Measurements from ENCODE around the gene NAP1L4.
"Not testable (repeated sequence)": the region's sequence is repeated elsewhere in the genome, so short reads cannot be mapped to it uniquely, and the experiment has no call there.

The NAP1L4 gene

GRCh38 chr11:2940147-2940920, 51.8 kb downstream of the NAP1L4 start:
- no peak overlapping the region for H3K27ac ChIP-seq (ENCODE audit: insufficient read depth, low read length, poor library complexity, severe bottlenecking)
- no peak for DNase-seq
- H3K27me3 ChIP-seq (replicated peaks; ENCODE audit: control insufficient read depth, insufficient read depth, low read length, poor library complexity, severe bottlenecking): no peaks in the 10 kb centered on the region
- peaks cover 8% of the 10 kb centered on the region for H3K36me3 ChIP-seq (ENCODE audit: control insufficient read depth, insufficient read depth, low read length)
- peaks cover 14% of the 10 kb centered on the region for H3K4me1 ChIP-seq (ENCODE audit: control insufficient read depth, insufficient read depth, low read length, poor library complexity, severe bottlenecking)
- H3K4me3 ChIP-seq (ENCODE audit: insufficient read depth, low read depth, low read length, poor library complexity, severe bottlenecking): no peak overlapping the region
- H3K9me3 ChIP-seq (ENCODE audit: control insufficient read depth, low read length): peaks cover 14% of the 10 kb centered on the region

GRCh38 chr11:2938458-2939418, 53.4 kb downstream of the NAP1L4 start:
- H3K27me3 ChIP-seq (replicated peaks; ENCODE audit: control insufficient read depth, insufficient read depth, low read length, poor library complexity, severe bottlenecking); DNase-seq; H3K4me3 ChIP-seq (ENCODE audit: insufficient read depth, low read depth, low read length, poor library complexity, severe bottlenecking); H3K36me3 ChIP-seq (ENCODE audit: control insufficient read depth, insufficient read depth, low read length); H3K27ac ChIP-seq (ENCODE audit: insufficient read depth, low read length, poor library complexity, severe bottlenecking): not testable (repeated sequence)
- Histone ChIP-seq H3K4me1 (ENCODE audit: control insufficient read depth, insufficient read depth, low read length, poor library complexity, severe bottlenecking) (peaks cover 12% of the 10 kb centered on the region), H3K9me3 (ENCODE audit: control insufficient read depth, low read length) (peaks cover 14% of the 10 kb centered on the region)

- H3K4me1 ChIP-seq (ENCODE audit: control insufficient read depth, insufficient read depth, low read length, poor library complexity, severe bottlenecking): peaks cover 17% of the 10 kb centered on the region
Observed at GRCh38 chr11:2937641-2938457, 54.3 kb downstream of the NAP1L4 start.

DNA sequence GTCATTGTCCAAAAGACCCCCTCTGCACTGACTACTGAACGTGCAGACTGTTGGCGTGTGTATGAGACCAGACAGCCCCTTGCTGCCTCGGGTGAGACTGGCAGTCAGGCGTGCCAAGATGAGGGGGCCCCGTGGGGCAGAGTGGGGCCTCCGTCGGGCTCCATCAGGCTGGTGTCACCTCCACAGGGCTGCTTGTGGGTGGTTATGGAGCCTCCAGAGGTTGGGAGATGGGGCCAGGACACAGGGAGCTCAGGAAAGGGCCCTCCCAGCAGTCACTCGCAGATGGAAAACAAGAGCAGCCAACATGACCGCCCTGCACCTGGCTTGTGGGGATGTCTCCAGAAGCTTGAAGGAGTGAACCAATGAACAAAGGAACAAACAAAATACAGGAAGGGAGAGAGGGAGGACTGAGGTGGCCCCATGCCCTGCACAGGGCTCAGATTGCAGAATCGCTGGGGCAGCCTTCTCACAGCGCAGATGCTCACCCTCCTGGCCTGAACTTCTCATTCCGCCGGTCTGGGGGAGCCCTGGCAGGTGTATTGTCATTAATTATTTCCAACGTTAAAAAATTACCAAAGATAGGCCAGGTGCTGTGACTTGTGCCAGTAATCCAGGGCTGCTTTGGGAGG, 57.4 kb downstream of the NAP1L4 start:
- no peak overlapping the region for H3K4me3 ChIP-seq (ENCODE audit: insufficient read depth, low read depth, low read length, poor library complexity, severe bottlenecking)

More at GRCh38 chr11:2937641-2938457, 54.3 kb downstream of the NAP1L4 start:
- not testable (repeated sequence) for H3K27me3 ChIP-seq (replicated peaks; ENCODE audit: control insufficient read depth, insufficient read depth, low read length, poor library complexity, severe bottlenecking); H3K4me3 ChIP-seq (ENCODE audit: insufficient read depth, low read depth, low read length, poor library complexity, severe bottlenecking); H3K36me3 ChIP-seq (ENCODE audit: control insufficient read depth, insufficient read depth, low read length); DNase-seq; H3K27ac ChIP-seq (ENCODE audit: insufficient read depth, low read length, poor library complexity, severe bottlenecking)
- H3K9me3 ChIP-seq (ENCODE audit: control insufficient read depth, low read length): peaks cover 14% of the 10 kb centered on the region

GRCh38 chr11:2934021-2934550, 58.0 kb downstream of the NAP1L4 start:
- peaks cover 13% of the 10 kb centered on the region for H3K9me3 ChIP-seq (ENCODE audit: control insufficient read depth, low read length)
- no peaks in the 10 kb centered on the region for H3K27me3 ChIP-seq (replicated peaks; ENCODE audit: control insufficient read depth, insufficient read depth, low read length, poor library complexity, severe bottlenecking)
- peaks cover 23% of the 10 kb centered on the region for H3K4me1 ChIP-seq (ENCODE audit: control insufficient read depth, insufficient read depth, low read length, poor library complexity, severe bottlenecking)
- peak overlapping the region; percentile 18 for H3K27ac ChIP-seq (ENCODE audit: insufficient read depth, low read length, poor library complexity, severe bottlenecking)
- no peak overlapping the region for H3K4me3 ChIP-seq (ENCODE audit: insufficient read depth, low read depth, low read length, poor library complexity, severe bottlenecking)
- no peak for DNase-seq
- H3K36me3 ChIP-seq (ENCODE audit: control insufficient read depth, insufficient read depth, low read length): no peaks in the 10 kb centered on the region

More for the DNA sequence above, 57.4 kb downstream of the NAP1L4 start:
- H3K36me3 ChIP-seq (ENCODE audit: control insufficient read depth, insufficient read depth, low read length): no peaks in the 10 kb centered on the region
- no peak for DNase-seq
- no peak overlapping the region for H3K27ac ChIP-seq (ENCODE audit: insufficient read depth, low read length, poor library complexity, severe bottlenecking)
- H3K9me3 ChIP-seq (ENCODE audit: control insufficient read depth, low read length): peaks cover 14% of the 10 kb centered on the region
- H3K27me3 ChIP-seq (replicated peaks; ENCODE audit: control insufficient read depth, insufficient read depth, low read length, poor library complexity, severe bottlenecking): no peaks in the 10 kb centered on the region
- H3K4me1 ChIP-seq (ENCODE audit: control insufficient read depth, insufficient read depth, low read length, poor library complexity, severe bottlenecking): peaks cover 18% of the 10 kb centered on the region

DNA sequence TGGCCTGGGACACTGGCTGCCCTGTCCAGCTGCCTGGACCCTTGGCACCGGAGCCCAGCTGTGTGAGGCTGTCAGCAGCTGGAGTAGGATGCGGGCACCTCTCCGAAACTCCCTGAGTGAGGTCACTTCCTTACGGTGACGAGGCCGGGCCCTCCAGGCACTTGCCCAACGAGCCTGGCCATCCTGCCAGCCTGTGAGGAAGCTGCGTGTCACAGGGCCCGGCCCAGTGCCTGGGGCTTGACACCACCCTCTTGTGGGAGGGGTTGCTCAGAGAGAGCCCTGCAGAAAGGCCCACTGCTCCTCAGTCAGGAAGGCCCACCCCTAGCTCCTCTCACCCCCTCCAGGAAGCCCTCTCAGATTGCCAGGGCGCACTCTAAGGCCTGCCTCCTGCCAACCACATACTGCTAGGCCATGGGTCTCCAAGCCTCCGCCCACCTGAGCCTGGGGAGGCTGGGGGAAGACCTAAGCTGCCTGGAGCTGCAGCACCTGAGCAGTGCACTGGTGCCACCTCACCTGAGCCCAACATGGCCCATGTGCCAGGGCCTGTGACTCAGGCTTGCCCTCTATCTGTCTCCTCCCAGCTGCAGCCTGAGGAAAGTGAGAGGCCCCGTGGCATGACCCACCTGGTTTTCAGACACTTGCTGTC, 58.6 kb downstream of the NAP1L4 start:
- peak; percentile 15 to 53 (median 45) for DNase-seq
- no peaks in the 10 kb centered on the region for H3K27me3 ChIP-seq (replicated peaks; ENCODE audit: control insufficient read depth, insufficient read depth, low read length, poor library complexity, severe bottlenecking)
- peaks cover 28% of the 10 kb centered on the region for H3K4me1 ChIP-seq (ENCODE audit: control insufficient read depth, insufficient read depth, low read length, poor library complexity, severe bottlenecking)
- H3K9me3 ChIP-seq (ENCODE audit: control insufficient read depth, low read length): peaks cover 7% of the 10 kb centered on the region
- peak overlapping the region; percentile 18 for H3K27ac ChIP-seq (ENCODE audit: insufficient read depth, low read length, poor library complexity, severe bottlenecking)
- H3K4me3 ChIP-seq (ENCODE audit: insufficient read depth, low read depth, low read length, poor library complexity, severe bottlenecking): no peak overlapping the region
- H3K36me3 ChIP-seq (ENCODE audit: control insufficient read depth, insufficient read depth, low read length): no peaks in the 10 kb centered on the region

- Histone ChIP-seq H3K4me1 (ENCODE audit: control insufficient read depth, insufficient read depth, low read length, poor library complexity, severe bottlenecking) (peaks cover 35% of the 10 kb centered on the region), H3K27ac (ENCODE audit: insufficient read depth, low read length, poor library complexity, severe bottlenecking) (no peak overlapping the region), H3K36me3 (ENCODE audit: control insufficient read depth, insufficient read depth, low read length) (no peaks in the 10 kb centered on the region), H3K4me3 (ENCODE audit: insufficient read depth, low read depth, low read length, poor library complexity, severe bottlenecking) (no peak overlapping the region), H3K27me3 (replicated peaks; ENCODE audit: control insufficient read depth, insufficient read depth, low read length, poor library complexity, severe bottlenecking) (no peaks in the 10 kb centered on the region), H3K9me3 (ENCODE audit: control insufficient read depth, low read length) (peaks cover 6% of the 10 kb centered on the region)
- no peak for DNase-seq
Observed at GRCh38 chr11:2932850-2933251, 59.3 kb downstream of the NAP1L4 start.

- Histone ChIP-seq H3K4me1 (ENCODE audit: control insufficient read depth, insufficient read depth, low read length, poor library complexity, severe bottlenecking) (peaks cover 36% of the 10 kb centered on the region), H3K4me3 (ENCODE audit: insufficient read depth, low read depth, low read length, poor library complexity, severe bottlenecking) (no peak overlapping the region), H3K9me3 (ENCODE audit: control insufficient read depth, low read length) (no peaks in the 10 kb centered on the region), H3K27ac (ENCODE audit: insufficient read depth, low read length, poor library complexity, severe bottlenecking) (no peak overlapping the region), H3K36me3 (ENCODE audit: control insufficient read depth, insufficient read depth, low read length) (no peaks in the 10 kb centered on the region), H3K27me3 (replicated peaks; ENCODE audit: control insufficient read depth, insufficient read depth, low read length, poor library complexity, severe bottlenecking) (no peaks in the 10 kb centered on the region)
- no peak for DNase-seq
Observed at GRCh38 chr11:2931771-2932738, 60.1 kb downstream of the NAP1L4 start.

Measured in effector memory CD4-positive, alpha-beta T cell (primary cell).